GM12873 (cell line): ENCODE measurements around the gene IKZF5.

Experiments used
- TF ChIP-seq, protein P1 (sequence below): IDR thresholded peaks from 2 replicates; pipeline ENCODE4 v1.5.1; 2012; ENCODE audit warnings: low read depth, mild to moderate bottlenecking, moderate library complexity, low read length, control low read depth; ENCODE audit not compliant: insufficient read depth; ENCODE audit errors: missing control alignments

The IKZF5 gene

DNA sequence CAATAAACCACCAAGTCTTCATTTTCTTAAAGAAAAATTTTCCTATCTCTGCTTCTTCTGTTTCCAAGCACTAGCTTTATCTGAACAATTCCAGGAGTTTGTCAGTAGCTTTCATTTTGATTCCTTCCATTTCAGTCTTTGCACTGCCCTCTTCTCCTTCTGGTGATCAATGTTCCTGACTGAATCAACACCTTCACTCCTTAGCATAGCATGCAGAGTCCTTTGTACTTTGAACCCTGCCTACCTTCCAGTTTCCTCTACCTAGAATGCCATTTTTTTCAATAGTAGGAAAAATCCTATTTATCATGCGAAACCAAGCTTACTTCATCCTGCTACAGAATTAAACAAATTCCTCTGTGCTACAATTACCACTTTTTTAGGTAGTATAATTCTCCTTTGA lies 52.7 kb downstream of the IKZF5 start:
- TF ChIP-seq, protein P1, sequence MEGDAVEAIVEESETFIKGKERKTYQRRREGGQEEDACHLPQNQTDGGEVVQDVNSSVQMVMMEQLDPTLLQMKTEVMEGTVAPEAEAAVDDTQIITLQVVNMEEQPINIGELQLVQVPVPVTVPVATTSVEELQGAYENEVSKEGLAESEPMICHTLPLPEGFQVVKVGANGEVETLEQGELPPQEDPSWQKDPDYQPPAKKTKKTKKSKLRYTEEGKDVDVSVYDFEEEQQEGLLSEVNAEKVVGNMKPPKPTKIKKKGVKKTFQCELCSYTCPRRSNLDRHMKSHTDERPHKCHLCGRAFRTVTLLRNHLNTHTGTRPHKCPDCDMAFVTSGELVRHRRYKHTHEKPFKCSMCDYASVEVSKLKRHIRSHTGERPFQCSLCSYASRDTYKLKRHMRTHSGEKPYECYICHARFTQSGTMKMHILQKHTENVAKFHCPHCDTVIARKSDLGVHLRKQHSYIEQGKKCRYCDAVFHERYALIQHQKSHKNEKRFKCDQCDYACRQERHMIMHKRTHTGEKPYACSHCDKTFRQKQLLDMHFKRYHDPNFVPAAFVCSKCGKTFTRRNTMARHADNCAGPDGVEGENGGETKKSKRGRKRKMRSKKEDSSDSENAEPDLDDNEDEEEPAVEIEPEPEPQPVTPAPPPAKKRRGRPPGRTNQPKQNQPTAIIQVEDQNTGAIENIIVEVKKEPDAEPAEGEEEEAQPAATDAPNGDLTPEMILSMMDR: no peak

DNA sequence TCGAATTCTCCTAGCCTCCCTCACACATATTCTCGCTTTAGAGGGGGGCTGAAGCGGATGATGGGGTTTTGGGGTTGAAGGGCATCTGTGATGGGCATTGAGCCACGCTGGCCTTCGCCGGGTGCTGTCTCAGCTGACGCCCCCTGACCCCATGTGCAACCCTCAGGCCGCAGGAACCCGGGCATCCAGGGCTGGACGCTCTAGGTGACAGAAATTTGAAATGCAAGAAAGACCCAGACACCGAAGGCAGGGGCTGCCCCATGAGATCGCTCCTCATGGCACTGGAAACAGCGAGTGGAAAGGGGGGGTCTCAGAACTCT lies 53.9 kb downstream of the IKZF5 start:
- TF ChIP-seq, protein P1: no peak

DNA sequence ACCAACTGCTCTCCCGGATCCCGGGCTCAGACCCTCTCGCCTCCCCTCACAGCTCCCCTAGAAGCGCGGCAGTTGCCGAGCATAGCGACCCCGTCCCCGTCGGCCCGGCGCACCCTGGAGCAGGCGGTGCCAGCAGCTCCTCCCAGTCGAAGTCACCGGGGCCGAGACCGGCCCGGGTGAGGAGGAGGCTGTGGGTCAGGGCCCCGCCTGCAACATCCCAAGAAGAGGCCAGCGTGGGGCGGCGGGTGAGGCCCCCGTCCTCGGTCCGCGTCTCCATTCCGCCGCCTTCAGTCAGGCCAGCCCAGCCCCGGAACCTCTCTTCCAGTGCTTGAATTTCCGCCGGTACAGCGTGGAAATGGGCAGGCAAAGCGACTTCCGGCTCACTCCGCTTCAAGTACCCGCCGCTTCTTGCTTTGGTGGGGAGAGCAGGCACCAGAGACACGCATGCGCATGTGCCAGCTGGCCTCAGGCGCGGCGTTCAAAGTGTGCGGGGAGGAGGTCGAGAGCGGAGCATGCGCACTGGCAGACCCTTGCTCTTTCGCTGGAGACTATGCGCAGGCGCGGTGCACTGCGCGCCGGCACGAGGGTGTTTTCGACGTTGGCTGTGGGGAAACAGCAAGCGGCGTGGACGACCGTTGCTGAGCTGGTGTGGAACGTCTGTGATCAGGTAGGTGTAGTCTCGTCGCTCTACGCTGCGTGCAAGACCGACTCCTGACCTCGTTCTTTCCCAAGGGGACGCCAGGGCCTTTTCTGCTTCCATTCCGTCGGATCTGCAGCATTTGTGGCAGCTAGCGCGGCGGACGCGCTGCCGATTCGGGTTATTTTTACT lies 54.5 kb downstream of the IKZF5 start, which contains the start of gene C10orf88:
TSS of gene C10orf88 (minus strand) at position 326 of the 829 bp plus-strand sequence. CDS start at position 277, 49 bp downstream.
- TF ChIP-seq, protein P1: no peak

DNA sequence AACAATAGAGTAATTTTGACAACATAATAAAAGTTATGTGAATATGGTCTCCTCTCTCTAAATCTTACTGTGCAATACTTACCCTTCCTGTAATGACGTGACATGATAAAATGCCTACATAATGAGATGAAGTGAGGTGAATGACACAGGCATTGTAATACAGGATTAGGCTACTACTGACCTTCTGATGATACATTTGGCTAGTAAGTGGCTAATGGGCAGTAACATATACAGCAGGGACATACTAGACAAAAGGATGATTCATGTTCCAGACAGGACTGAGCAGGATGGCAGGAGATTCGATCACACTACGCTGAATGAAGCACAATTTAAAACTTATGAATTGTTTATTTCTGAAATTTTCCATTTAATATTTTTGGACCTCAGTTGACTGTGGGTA lies 59.3 kb downstream of the IKZF5 start:
- TF ChIP-seq, protein P1: no peak
